Measurements from ENCODE around the gene GCNT1.

- TF ChIP-seq CTCF (IDR thresholded peaks at IDR 0.05) (no peak), ZFX (IDR thresholded peaks at IDR 0.05; ENCODE audit: borderline replicate concordance) (no peak)
Observed at GRCh38 chr9:76529653-76530052, 70.7 kb downstream of the GCNT1 start.

Measured in 22Rv1 (cell line).